GM18502 (cell line): Measurements from ENCODE around the gene RSL1D1.
"Not testable (repeated sequence)": the region's sequence is repeated elsewhere in the genome, so short reads cannot be mapped to it uniquely, and the experiment has no call there.

Experiments
- ATAC-seq: cut with Tn5 transposase; IDR thresholded peaks from one replicate; pipeline ENCODE4 v1.9.1; 2021; ENCODE audit warnings: mild to moderate bottlenecking; ENCODE audit not compliant: unreplicated experiment, poor library complexity

The RSL1D1 gene

GRCh38 chr16:11848842-11849241 lies 2.5 kb downstream of the RSL1D1 start:
- no peak for ATAC-seq

- ATAC-seq: no peak
Observed at GRCh38 chr16:11844499-11844898, 6.8 kb downstream of the RSL1D1 start.

GRCh38 chr16:11843861-11844260 lies 7.5 kb downstream of the RSL1D1 start:
- ATAC-seq: no peak

GRCh38 chr16:11843206-11843605 lies 8.1 kb downstream of the RSL1D1 start:
- ATAC-seq: no peak

- ATAC-seq: no peak
Observed at GRCh38 chr16:11841026-11841425, 10.3 kb downstream of the RSL1D1 start.

- ATAC-seq: no peak
Observed at GRCh38 chr16:11836650-11837244, 14.6 kb downstream of the RSL1D1 start.

GRCh38 chr16:11835891-11836649 lies 15.3 kb downstream of the RSL1D1 start:
- no peak for ATAC-seq

- ATAC-seq: no peak
Observed at GRCh38 chr16:11835309-11835708, 16.0 kb downstream of the RSL1D1 start.

GRCh38 chr16:11833951-11834695 lies 17.2 kb downstream of the RSL1D1 start:
- no peak for ATAC-seq

GRCh38 chr16:11828696-11829095 lies 22.6 kb downstream of the RSL1D1 start:
- no peak for ATAC-seq

- not testable (repeated sequence) for ATAC-seq
Observed at GRCh38 chr16:11825520-11826165, 25.7 kb downstream of the RSL1D1 start.

GRCh38 chr16:11824362-11824761 lies 27.0 kb downstream of the RSL1D1 start:
- no peak for ATAC-seq

- ATAC-seq: not testable (repeated sequence)
Observed at GRCh38 chr16:11823645-11824044, 27.7 kb downstream of the RSL1D1 start.

- no peak for ATAC-seq
Observed at GRCh38 chr16:11819798-11820197, 31.5 kb downstream of the RSL1D1 start.

- not testable (repeated sequence) for ATAC-seq
Observed at GRCh38 chr16:11818970-11819369, 32.4 kb downstream of the RSL1D1 start.

GRCh38 chr16:11816123-11816522 lies 35.2 kb downstream of the RSL1D1 start:
- no peak for ATAC-seq

GRCh38 chr16:11814800-11815199 lies 36.5 kb downstream of the RSL1D1 start:
- not testable (repeated sequence) for ATAC-seq

GRCh38 chr16:11806721-11807120 lies 44.6 kb downstream of the RSL1D1 start:
- no peak for ATAC-seq

- ATAC-seq: no peak
Observed at GRCh38 chr16:11805556-11805955, 45.8 kb downstream of the RSL1D1 start.

- no peak for ATAC-seq
Observed at GRCh38 chr16:11801481-11802021, 49.8 kb downstream of the RSL1D1 start.

- ATAC-seq: no peak
Observed at GRCh38 chr16:11800382-11800718, 51.0 kb downstream of the RSL1D1 start.
